ACC112 (cell line): ENCODE data around the gene TOMM34.
A peak's percentile ranks its signal among the peaks of the same experiment; 100 is the strongest.

ENCODE experiments used
- H2AFZ ChIP-seq: fragments of 200-600 bp; sonication (generic); one replicate; pipeline ENCODE4 v1.6.0; 2017; ENCODE audit warnings: antibody characterized with exemption, low read length; ENCODE audit not compliant: unreplicated experiment
- H3K27ac ChIP-seq: fragments of 200-600 bp; sonication (generic); 2 replicates; pipeline ENCODE4 v1.5.1; 2014; ENCODE audit warnings: low read depth, mild to moderate bottlenecking, antibody characterized with exemption, low read length, moderate library complexity
- H3K27me3 ChIP-seq: fragments of 200-600 bp; sonication (generic); 2 replicates; pipeline ENCODE4 v1.6.1; 2014; ENCODE audit warnings: mild to moderate bottlenecking, antibody characterized with exemption, low read length, moderate library complexity, mixed read lengths; ENCODE audit not compliant: insufficient read depth
- H3K36me3 ChIP-seq: fragments of 200-600 bp; sonication (generic); 2 replicates; pipeline ENCODE4 v1.6.1; 2016; ENCODE audit warnings: mild to moderate bottlenecking, antibody characterized with exemption, low read length, moderate library complexity, mixed read lengths; ENCODE audit not compliant: insufficient read depth
- H3K4me1 ChIP-seq: fragments of 200-600 bp; sonication (generic); one replicate; pipeline ENCODE4 v1.6.1; 2016; ENCODE audit warnings: low read length, mixed read lengths; ENCODE audit not compliant: insufficient read depth, unreplicated experiment, control insufficient read depth
- H3K4me3 ChIP-seq: fragments of 200-600 bp; sonication (generic); 2 replicates; pipeline ENCODE4 v1.5.1; 2014; ENCODE audit warnings: mild to moderate bottlenecking, low read depth, low read length
- H3K79me2 ChIP-seq: fragments of 200-600 bp; sonication (generic); one replicate; pipeline ENCODE4 v1.6.0; 2016; ENCODE audit warnings: low read length; ENCODE audit not compliant: control insufficient read depth, unreplicated experiment, insufficient read depth

Gene TOMM34, protein sequence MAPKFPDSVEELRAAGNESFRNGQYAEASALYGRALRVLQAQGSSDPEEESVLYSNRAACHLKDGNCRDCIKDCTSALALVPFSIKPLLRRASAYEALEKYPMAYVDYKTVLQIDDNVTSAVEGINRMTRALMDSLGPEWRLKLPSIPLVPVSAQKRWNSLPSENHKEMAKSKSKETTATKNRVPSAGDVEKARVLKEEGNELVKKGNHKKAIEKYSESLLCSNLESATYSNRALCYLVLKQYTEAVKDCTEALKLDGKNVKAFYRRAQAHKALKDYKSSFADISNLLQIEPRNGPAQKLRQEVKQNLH

DNA sequence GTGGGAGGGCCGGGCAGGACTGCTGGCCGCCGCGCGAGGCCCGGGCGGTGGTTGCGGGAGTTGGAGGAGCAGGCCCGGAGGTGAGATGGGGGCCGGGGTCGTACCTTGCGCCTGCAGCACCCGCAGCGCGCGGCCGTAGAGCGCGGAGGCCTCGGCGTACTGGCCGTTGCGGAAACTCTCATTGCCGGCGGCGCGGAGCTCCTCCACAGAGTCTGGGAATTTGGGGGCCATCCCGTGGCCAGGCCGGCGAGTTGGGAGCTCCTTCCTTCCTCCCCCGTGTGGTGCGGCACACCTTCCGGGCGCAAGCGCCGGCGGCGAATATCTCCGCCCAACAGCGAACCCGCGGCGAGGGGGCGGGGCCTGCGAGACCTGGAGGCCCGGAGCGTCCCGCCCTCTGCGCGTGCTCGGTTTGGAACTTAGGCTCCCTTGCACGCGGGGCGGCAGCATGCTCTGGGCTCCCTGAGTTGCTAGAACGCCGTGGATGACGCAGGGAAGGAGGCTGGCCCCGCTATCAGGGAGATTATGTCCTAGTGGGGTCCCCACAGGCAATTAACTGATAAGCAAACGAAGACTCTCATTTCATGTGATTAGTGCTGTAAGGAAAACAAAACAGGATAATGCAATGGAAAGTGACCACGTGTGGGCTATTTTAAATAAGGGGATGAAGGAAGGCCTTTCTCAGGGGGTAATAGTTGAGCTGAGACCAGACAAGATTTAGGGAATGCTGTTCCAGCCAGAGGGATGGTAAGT, at the start of gene TOMM34:
TSS of gene TOMM34 (minus strand) at position 295 of the 750 bp plus-strand sequence. CDS start at position 231, 64 bp downstream.
- Histone ChIP-seq H3K4me3 (peak within 1 kb of the TSS; percentile 84), H3K4me1 (peaks cover 31% of the 10 kb centered on the region), H2AFZ (peak within 1 kb of the TSS; percentile 55), H3K79me2 (peaks cover 41% of the 10 kb centered on the region), H3K36me3 (peaks cover 7% of the 10 kb centered on the region; the same call in 1 of the 2 replicates), H3K27me3 (no peaks in the 10 kb centered on the region), H3K27ac (peak within 1 kb of the TSS; percentile 63)

DNA sequence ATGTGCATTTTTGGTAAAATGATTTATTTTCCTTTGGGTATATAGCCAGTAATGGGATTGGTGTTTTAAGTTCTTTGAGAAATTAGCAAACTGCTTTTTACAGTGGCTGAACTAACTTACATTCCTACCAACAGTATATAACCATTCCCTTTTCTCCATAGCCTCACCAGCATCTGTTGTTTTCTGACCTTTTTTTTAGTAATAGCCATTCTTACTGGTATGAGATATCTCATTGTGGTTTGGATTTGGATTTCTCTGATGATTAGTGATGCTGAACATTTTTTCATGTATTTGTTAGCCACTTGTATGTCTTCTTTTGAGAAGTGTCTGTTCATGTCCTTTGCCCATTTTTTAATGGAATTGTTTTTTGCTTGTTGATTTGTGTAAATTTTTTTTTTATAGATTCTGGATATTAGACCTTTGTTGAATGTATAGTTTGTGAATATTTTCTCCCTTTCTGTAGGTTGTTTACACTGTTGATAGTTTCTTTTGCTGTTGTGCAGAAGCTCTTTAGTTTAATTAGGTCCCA, 48.4 kb upstream of the TOMM34 start:
- 0 out of 2 replicates have a peak, but pooled peaks cover 4% of the 10 kb centered on the region for H3K36me3 ChIP-seq

DNA sequence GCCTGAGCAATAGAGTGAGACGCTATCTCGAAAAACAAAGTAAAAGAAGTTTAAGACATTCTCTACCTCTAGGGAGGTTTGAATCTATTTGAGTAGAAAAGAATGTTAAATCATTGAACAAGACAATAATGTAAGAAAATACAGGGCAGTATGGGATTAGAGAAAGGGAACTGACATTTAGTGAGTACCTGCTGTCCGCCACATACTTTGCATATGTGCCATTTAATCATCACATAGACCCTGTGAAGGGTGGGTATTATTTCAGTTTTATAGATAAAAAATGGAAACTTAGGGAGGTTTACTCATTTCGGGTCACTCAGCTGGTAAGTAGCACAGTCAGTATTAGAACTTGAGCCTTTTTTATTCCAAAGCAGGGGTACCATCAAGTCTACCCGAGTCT, 37.5 kb upstream of the TOMM34 start:
- no peaks in the 10 kb centered on the region for H3K27me3 ChIP-seq
- H3K4me1 ChIP-seq, result peaks cover 11% of the 10 kb centered on the region
- no peak overlapping the region for H2AFZ ChIP-seq
- peaks cover 2% of the 10 kb centered on the region for H3K79me2 ChIP-seq
- H3K4me3 ChIP-seq, result no peak overlapping the region
- H3K36me3 ChIP-seq, result peaks cover 22% of the 10 kb centered on the region
- no peak overlapping the region for H3K27ac ChIP-seq

More for the DNA sequence above, 48.4 kb upstream of the TOMM34 start:
- H3K4me1 ChIP-seq, result peaks cover 28% of the 10 kb centered on the region
- no peak overlapping the region for H2AFZ ChIP-seq
- H3K27me3 ChIP-seq, result no peaks in the 10 kb centered on the region
- no peak overlapping the region for H3K27ac ChIP-seq
- peaks cover 10% of the 10 kb centered on the region for H3K79me2 ChIP-seq
- no peak overlapping the region for H3K4me3 ChIP-seq

DNA sequence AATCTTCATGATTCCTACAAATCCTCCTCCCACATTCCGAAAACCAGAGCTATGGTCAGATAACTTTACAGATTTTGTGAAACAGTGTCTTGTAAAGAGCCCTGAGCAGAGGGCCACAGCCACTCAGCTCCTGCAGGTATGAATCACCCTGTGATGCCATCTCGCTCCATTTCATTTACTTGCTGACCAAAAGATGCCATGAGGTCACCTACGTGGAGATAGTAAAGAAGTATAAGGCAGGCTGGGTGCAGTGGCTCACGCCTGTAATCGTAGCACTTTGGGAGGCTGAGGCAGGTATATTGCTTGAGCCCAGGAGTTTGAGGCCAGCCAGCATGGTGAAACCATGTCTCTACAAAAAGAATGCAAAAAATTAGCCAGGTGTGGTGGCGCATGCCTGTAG, 37.0 kb upstream of the TOMM34 start:
- Histone ChIP-seq H2AFZ (no peak overlapping the region), H3K27ac (no peak overlapping the region), H3K4me3 (no peak overlapping the region), H3K79me2 (peaks cover 6% of the 10 kb centered on the region), H3K27me3 (no peaks in the 10 kb centered on the region), H3K36me3 (peaks cover 17% of the 10 kb centered on the region), H3K4me1 (peaks cover 16% of the 10 kb centered on the region)

DNA sequence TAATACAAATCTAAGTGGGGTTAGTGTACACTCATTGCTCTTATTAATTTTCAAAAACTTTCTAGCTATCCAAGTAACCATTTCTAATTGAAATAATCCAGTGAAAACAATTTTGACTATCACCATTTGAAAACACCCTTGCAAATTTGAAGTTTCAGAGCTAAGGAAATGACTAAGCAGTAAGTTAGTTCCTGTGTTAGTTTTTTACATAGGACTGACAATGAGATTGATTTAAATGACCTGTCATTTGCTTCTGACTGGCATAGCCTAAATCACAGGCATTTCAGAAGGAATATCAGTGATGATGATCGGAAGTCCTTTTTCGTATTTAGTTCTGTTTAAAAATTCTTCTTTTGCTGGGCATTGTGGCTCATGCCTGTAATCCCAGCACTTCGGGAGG, 33.1 kb upstream of the TOMM34 start:
- Histone ChIP-seq H3K79me2 (peaks cover 24% of the 10 kb centered on the region), H3K27ac (peak overlapping the region; percentile 40), H3K36me3 (peaks cover 7% of the 10 kb centered on the region), H3K4me1 (peaks cover 33% of the 10 kb centered on the region), H3K4me3 (no peak overlapping the region), H3K27me3 (no peaks in the 10 kb centered on the region), H2AFZ (no peak overlapping the region)

DNA sequence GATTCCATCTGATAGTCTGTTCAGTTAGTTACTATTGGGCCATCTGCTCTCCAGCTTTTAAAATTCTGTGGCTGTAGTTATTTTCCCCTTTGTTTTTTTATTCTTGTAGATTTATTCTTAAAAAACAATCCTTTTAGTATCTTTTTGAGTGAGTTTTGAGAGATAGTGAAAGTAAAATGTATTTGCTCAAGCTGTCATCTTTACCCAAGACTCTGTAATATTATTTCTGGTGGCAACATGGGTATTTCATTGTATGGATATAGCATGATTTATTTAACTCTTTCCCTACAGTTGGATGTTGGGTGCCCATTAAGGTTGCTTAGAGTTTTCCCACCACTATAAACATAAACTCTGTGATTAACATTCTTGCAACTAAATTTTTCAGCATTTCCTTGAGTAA, 30.8 kb upstream of the TOMM34 start:
- peaks cover 7% of the 10 kb centered on the region for H3K36me3 ChIP-seq
- peak overlapping the region; percentile 52 for H2AFZ ChIP-seq
- H3K4me1 ChIP-seq, result peaks cover 33% of the 10 kb centered on the region
- H3K79me2 ChIP-seq, result peaks cover 24% of the 10 kb centered on the region
- H3K27me3 ChIP-seq, result no peaks in the 10 kb centered on the region
- H3K4me3 ChIP-seq, result peak overlapping the region; percentile 69
- H3K27ac ChIP-seq, result peak overlapping the region; percentile 59

DNA sequence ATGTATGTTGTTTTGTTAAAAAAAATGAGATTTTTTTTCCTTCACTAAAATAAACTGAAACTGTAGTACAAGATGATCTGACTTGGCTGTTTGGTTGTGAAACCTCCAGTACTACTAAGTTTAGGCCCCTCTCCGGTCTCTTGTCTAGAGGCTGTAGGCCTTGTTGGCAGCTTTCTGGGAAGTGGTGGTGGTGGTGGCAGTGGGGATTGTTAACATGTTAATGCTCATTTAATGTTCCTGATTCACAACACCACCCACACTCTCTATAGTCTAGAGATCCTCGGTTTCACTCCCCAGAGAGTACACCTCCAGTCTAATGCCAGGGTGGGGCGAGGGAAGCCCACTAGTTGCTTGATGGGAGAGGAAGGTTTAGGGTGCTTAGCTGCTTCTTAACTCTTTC, 30.2 kb upstream of the TOMM34 start:
- H3K36me3 ChIP-seq, result peaks cover 7% of the 10 kb centered on the region
- no peaks in the 10 kb centered on the region for H3K27me3 ChIP-seq
- peaks cover 24% of the 10 kb centered on the region for H3K79me2 ChIP-seq
- H3K4me1 ChIP-seq, result peaks cover 33% of the 10 kb centered on the region
- peak overlapping the region; percentile 69 for H3K4me3 ChIP-seq
- peak overlapping the region; percentile 52 for H2AFZ ChIP-seq
- H3K27ac ChIP-seq, result peak overlapping the region; percentile 59

DNA sequence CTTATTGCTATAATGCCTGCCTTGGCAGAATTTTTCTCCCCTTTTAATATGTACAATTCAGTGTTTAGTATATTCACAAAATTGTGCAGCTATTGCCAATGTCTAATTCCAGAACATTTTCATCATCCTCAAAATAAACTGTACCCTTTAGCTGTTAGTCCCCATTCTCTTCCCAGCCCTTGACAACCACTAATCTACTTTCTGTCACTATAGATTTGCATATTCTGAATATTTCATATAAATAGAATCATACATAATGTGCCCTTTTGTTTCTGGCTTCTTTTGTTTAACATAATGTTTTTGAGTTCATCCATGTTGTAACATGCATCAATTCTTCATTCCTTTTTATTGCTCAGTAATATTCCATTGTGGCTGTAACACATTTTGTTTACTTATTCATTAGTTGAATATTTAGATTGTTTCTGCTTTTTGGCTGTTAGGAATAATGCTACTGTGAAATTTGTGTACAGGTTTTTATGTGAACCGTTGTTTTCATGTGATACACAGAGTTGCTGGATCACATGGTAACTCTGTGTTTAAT, 28.5 kb upstream of the TOMM34 start:
- Histone ChIP-seq H3K4me3 (no peak overlapping the region), H3K27me3 (no peaks in the 10 kb centered on the region), H3K27ac (no peak overlapping the region), H3K4me1 (peaks cover 31% of the 10 kb centered on the region), H3K36me3 (peaks cover 7% of the 10 kb centered on the region), H2AFZ (no peak overlapping the region), H3K79me2 (peaks cover 24% of the 10 kb centered on the region)

DNA sequence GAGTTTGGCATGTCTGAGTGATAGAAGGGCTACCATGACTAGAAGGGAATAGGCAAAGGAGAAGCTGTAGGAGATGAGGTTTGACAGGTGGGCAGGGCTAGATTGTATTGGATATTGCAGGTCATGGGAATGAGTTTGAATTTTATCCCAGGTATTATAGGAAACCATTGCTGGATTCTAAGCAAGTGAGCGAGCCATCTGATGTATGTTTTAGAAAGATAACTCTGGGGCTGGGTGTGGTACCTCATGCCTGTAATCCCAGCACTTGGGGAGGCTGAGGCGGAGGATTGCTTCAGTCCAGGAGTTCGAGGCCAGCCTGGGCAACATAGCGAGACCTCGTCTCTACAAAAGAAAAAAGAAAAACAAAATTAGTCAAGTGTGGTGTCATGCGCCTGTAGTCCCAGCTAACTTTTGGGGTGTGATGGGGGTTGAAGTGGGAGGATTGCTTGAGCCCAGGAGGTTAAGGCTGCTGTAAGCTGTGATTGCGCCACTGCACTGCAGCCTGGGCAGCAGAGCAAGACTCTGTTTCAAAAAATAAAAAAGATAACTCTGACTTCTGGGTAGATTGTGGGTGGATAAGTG, 23.0 kb upstream of the TOMM34 start:
- H3K4me3 ChIP-seq, result no peak overlapping the region
- H3K36me3 ChIP-seq, result peaks cover 4% of the 10 kb centered on the region; the same call in 1 of the 2 replicates
- H3K79me2 ChIP-seq, result no peaks in the 10 kb centered on the region
- H3K27ac ChIP-seq, result no peak overlapping the region
- H3K27me3 ChIP-seq, result no peaks in the 10 kb centered on the region
- H2AFZ ChIP-seq, result no peak overlapping the region
- no peaks in the 10 kb centered on the region for H3K4me1 ChIP-seq

DNA sequence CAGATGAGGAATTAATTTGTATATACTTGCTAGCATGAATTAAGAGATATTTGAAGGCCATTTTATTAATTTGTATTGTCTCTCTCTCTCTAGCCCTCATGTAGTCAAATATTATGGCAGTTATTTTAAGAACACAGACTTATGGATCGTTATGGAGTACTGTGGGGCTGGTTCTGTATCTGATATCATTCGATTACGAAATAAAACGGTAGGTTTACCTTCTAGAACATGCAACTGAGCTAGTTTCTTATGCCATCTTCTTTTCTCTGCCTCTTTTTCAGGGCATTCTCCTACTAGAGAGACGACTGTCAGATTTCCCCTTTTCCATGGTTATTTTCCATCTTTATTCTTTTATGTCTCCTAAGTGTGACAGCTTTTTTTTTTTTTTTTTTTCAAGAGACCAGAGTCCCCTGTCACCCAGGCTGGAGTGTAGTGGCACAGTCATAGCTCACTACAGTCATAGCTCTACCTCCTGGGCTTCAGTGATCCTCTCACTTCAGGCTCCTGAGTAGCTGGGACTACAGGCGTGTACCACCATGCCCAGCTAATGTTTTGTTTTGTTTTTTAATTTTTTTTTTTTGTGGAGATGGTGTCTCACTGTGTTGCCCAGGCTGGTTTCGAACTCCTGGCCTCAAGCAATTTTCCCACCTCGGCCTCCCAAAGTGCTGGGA, 21.7 kb upstream of the TOMM34 start:
- Histone ChIP-seq H2AFZ (no peak overlapping the region), H3K4me1 (no peaks in the 10 kb centered on the region), H3K79me2 (no peaks in the 10 kb centered on the region), H3K4me3 (no peak overlapping the region), H3K36me3 (peaks cover 4% of the 10 kb centered on the region; the same call in 1 of the 2 replicates), H3K27ac (no peak overlapping the region), H3K27me3 (no peaks in the 10 kb centered on the region)
